Astrocyte of the cerebellum (primary cell): ENCODE data around the gene SLC36A2.

Experiments
- DNase-seq: peaks from one replicate; pipeline ENCODE4 v3.0.0-alpha.2; 2011; ENCODE audit warnings: low read depth
- H3K4me3 ChIP-seq: 2 replicates; pipeline ENCODE4 v1.5.1; 2011; ENCODE audit warnings: mild to moderate bottlenecking, low read depth, low read length, moderate library complexity
- in situ Hi-C: cut with HindIII; loops from 2 replicates; pipeline ENCODE4 v1.10.0; 2017; ENCODE audit warnings: low sequenced_read_pairs
- TF ChIP-seq, protein P1 (sequence below): IDR thresholded peaks from 2 replicates; pipeline ENCODE4 v1.5.1; 2012; ENCODE audit warnings: low read length, low read depth, moderate library complexity, mild to moderate bottlenecking; ENCODE audit errors: missing control alignments

Gene SLC36A2

DNA sequence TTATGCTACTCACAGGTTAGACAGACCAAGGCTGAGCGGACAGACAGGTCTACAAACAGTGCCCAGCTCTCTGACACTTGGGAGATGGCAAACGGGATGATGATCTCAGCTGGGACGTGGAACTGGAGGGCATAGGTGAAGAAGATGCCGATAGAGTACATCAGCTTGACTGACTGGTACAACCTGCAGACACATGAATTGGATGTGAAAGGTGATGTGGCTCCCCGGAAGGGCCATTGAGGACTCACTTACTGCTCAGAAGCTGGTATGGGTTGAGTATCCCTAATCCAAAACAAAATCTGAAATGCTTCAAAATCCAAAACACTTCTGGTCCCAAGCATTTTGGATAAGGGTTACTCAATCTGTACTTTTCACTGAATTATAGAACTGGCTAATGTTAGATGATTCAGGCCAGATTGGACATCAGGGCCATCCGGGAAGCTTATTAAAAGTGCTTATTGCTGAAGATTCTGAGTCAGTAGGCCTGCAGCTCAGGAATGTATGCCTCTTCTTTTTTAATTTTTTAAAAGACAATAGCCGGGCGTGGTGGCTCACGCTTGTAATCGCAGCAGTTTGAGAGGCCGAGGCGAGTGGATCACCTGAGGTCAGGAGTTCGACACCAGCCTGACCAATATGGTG, 66.2 kb downstream of the SLC36A2 start:
- in situ Hi-C loops: no loop called here
- TF ChIP-seq, protein P1, sequence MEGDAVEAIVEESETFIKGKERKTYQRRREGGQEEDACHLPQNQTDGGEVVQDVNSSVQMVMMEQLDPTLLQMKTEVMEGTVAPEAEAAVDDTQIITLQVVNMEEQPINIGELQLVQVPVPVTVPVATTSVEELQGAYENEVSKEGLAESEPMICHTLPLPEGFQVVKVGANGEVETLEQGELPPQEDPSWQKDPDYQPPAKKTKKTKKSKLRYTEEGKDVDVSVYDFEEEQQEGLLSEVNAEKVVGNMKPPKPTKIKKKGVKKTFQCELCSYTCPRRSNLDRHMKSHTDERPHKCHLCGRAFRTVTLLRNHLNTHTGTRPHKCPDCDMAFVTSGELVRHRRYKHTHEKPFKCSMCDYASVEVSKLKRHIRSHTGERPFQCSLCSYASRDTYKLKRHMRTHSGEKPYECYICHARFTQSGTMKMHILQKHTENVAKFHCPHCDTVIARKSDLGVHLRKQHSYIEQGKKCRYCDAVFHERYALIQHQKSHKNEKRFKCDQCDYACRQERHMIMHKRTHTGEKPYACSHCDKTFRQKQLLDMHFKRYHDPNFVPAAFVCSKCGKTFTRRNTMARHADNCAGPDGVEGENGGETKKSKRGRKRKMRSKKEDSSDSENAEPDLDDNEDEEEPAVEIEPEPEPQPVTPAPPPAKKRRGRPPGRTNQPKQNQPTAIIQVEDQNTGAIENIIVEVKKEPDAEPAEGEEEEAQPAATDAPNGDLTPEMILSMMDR: no peak
- no peak for DNase-seq

GRCh38 chr5:151280443-151280842, 66.9 kb downstream of the SLC36A2 start:
- in situ Hi-C loops: no loop called here
- DNase-seq: no peak
- TF ChIP-seq, protein P1: no peak
- no peak overlapping the region for H3K4me3 ChIP-seq

More for the DNA sequence above, 66.2 kb downstream of the SLC36A2 start:
- no peak overlapping the region for H3K4me3 ChIP-seq

DNA sequence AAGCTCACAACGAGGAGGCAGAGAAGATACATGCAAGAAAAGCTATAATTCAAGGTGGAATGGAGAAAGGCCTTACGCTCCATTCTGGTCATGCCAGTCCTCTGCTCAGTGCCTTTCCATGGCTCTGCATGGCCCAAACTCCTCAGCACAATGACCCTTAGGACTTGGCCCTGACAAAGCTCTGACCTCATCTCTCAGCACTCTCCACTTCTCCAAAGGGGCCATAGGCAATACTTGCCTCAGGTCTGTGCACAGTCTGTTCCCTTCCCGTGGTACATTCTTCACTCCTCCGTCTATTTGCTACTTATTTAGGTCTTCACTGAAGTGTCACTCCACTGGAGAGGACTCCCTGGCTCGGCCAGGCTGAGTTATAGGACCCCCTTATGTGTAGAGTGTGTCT, 68.5 kb downstream of the SLC36A2 start:
- in situ Hi-C loops: no loop called here
- DNase-seq: no peak
- H3K4me3 ChIP-seq: no peak overlapping the region
- TF ChIP-seq, protein P1: no peak

GRCh38 chr5:151275803-151276202, 71.6 kb downstream of the SLC36A2 start:
- in situ Hi-C loops: no loop called here
- no peak overlapping the region for H3K4me3 ChIP-seq
- TF ChIP-seq, protein P1: no peak
- no peak for DNase-seq

GRCh38 chr5:151274666-151275065, 72.7 kb downstream of the SLC36A2 start:
- in situ Hi-C loops: no loop called here
- TF ChIP-seq, protein P1: no peak
- H3K4me3 ChIP-seq: no peak overlapping the region
- DNase-seq: no peak

GRCh38 chr5:151271336-151271735, 76.0 kb downstream of the SLC36A2 start:
- in situ Hi-C loops: no loop called here
- no peak for DNase-seq
- no peak overlapping the region for H3K4me3 ChIP-seq
- TF ChIP-seq, protein P1: no peak
